GM18526 (cell line): ENCODE results near the gene HELZ2.

Experiments used
- POLR2A ChIP-seq: IDR thresholded peaks from 3 replicates; pipeline ENCODE4 v1.6.1; 2011; ENCODE audit not compliant: insufficient read length; ENCODE audit errors: extremely low read depth

The HELZ2 gene

DNA sequence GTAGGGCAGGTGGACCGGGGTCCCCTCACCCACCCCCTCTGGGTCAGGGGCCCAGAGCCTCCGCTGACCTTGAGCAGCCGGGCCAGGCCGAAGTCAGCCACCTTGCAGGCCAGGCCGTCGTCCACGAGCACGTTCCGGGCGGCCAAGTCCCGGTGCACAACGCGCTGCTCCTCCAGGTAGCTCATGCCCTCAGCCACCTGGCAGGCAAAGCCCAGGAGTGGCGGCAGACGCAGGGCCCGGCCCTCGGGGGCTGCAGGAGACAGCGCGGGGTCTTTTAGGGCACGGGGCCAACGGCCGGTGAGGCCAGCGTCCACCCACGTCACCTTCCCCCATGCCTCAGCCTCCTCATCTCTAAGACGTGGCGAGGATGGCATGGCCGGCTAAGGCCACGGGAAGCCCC is 32.7 kb downstream of the HELZ2 start:
- TF ChIP-seq POLR2A, result no peak

GRCh38 chr20:63540417-63541186 is 33.4 kb downstream of the HELZ2 start:
- TF ChIP-seq POLR2A, result no peak

- TF ChIP-seq POLR2A, result no peak
Measured at GRCh38 chr20:63539441-63540370, 34.3 kb downstream of the HELZ2 start.

- TF ChIP-seq POLR2A, result no peak
Measured at GRCh38 chr20:63539092-63539430, 35.0 kb downstream of the HELZ2 start.

DNA sequence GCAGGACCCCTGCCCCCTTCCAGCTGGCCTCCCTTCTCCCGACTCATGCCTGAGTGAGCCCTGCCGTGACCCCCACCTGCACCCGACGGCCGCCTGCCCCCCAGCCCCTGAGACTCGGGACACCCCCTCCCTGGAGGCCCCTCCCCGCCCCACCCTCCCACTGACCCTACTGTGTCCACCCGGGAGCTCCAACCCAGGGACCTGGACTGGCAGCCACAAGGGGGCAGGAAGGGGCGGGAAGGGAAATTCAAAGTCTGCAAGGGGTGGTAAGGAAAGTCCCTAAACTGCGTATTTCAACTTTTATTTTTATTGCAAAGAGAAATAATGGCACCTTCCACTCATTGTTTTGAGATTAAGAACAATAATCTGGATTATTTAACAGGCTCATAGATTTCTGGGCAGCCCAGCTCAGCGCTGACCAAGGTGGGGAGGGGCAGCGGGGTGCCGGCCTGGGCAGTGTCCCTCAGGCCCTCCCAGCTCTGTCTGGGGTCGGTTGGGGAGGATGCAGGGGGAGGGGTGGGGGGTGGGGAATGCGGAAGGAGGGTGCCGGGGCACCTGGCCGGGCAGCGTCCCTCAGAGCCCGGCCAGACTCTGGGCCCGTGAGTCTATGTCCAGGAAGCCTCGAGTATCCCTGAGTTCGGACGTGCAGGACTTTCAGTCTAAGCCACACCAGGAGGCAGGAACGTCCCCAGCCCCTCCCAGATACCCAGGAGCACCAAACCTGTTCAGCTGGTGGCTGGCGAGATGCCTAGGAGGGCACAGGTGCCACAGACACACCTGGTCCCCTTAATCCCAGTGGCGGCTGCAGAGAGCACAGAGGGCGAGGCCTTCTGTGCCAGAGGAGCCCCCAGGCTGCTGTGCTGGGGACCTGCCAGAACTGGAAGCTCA is 35.6 kb downstream of the HELZ2 start:
- no peak for TF ChIP-seq POLR2A

DNA sequence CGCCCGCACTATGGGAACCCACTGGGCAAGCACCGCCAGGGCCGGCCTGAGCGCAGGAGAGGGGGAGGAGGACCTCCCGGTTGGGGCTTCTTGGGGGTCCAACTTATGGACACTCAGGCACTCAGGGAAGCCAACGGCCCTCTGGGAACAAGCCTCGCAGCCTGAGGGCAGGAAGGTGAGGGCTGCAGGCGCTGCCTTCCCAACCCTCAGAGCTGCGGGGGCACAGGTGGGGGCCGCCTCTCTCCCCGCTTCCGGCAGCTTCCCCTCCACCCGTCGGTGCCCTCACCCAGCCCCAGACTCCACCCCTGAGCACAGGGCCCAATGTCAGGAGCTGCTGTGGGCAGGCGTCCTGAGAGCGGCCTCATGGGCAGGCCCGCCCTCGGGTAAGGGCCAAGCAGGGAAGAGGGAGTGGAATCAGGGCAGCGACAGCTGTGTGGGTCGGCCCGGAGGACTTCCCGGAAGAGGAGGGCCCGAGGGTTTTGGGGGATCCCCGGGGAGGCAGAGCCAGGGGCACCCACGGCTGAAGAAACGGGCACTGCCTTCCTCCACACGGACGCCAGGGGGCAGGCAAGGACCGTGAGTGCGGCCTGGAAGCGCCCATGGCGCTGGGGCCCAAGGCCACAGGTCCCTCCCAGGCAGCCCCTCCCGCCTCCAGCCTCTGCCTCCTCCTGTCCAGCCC is 36.4 kb downstream of the HELZ2 start:
- TF ChIP-seq POLR2A, result peak; percentile 73

DNA sequence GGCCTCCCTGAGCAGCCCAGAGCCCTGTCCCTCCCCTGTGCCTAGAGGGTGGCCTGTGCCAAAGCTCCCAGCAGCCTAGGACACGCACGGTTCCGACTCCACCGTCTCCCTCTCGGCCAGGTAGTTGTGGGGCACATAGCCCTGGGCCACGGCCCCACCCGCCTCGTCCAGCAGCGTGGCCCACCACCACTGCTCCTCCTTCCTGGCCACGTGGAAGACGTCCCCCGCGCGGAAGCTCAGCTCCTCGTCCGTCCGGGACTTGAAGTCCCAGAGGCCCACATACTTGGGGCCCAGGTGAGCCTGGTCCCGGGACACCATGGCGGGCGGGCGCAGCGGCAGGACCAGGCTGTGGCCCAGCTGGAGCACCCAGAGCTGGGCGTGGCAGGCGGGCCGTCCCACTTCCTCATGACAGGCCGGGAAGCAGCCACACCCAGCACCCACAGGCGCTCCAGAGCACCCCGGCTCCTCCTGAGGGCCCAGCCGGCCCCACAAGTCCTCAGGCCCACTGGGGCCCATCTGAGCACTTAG is 37.0 kb downstream of the HELZ2 start, which contains the start of gene PTK6:
TSS of gene PTK6 (minus strand) at position 380 of the 528 bp plus-strand sequence. CDS start at position 318, 62 bp downstream.
- no peak for TF ChIP-seq POLR2A

GRCh38 chr20:63536241-63536977 is 37.6 kb downstream of the HELZ2 start:
- TF ChIP-seq POLR2A, result no peak

- TF ChIP-seq POLR2A, result no peak
Measured at GRCh38 chr20:63534831-63535651, 39.0 kb downstream of the HELZ2 start.

- no peak for TF ChIP-seq POLR2A
Measured at GRCh38 chr20:63534427-63534830, 39.6 kb downstream of the HELZ2 start.

DNA sequence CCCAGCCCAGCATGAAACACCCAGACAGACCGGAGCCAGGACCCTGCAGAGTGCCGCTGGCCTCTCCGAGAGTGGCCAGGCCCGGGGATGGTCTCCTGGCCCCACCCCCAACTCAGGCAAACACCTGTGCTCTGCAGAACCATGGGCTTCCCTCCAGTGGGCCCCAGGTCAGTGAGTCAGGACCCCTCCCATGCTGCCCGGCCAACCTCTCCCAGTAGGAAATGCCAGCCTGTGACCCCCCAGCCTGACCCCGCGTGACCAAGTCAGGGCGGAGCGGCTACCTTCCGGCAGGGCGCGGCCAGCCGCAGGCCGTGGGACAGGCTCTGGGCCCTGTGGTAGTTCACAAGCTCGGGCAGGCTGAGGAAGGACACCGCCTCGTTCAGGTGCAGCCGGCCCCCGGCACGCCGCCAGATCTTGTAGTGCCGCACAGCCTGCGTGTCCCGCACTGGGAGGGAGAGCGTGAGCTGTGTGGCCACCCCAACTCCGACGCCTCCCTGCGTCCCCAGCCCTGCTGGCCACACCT is 40.1 kb downstream of the HELZ2 start:
- TF ChIP-seq POLR2A, result no peak

- no peak for TF ChIP-seq POLR2A
Measured at GRCh38 chr20:63533388-63533787, 40.7 kb downstream of the HELZ2 start.

DNA sequence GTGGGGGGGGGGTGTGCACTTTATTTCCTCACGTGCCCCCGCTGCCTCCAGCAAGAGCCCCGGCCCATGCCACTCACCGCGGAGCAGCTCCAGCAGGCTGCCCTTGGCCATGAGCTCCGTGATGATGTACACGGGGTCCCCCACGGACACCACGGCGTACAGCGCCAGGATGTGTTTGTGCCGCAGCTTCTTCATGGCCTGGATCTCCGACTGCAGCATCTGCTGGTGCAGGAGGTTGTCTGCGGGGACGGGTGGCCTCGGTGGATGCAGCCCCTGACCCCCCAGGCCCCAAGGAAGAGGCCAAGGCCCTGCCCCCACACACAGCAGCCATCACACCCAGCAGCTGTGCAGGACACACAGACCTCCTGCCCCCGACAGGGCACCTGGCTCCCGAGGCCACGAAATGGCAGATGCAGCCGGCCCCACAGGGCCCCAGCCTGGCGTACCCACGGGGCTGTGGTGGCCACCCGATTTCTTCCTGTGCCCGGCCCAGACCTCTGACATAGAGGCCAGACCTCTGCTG is 41.5 kb downstream of the HELZ2 start:
- TF ChIP-seq POLR2A, result no peak
